HG03460 (cell line): ENCODE data around the gene CLCA1.

Source experiments
- ATAC-seq: cut with Tn5 transposase; IDR thresholded peaks from one replicate; pipeline ENCODE4 v1.9.1; 2021; ENCODE audit not compliant: unreplicated experiment

Gene CLCA1

DNA sequence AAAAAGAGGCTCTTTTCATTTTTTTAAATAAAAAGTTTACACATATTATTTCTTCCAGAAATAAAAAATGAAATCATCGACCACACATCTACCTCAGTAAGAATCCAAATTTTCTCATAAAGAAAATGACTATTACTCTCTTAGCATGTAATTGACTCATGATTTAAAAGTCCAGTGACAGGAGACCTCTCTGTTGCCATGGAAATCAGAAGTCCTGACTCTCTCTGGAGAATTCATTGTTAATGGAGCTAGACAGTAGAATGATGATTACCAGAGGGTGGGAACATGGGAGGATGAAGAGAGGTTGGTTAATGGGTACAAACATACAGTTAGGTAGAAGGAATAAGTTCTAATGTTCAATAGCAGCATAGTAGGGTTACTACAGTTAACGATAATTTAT is 73.1 kb downstream of the CLCA1 start:
- ATAC-seq = no peak

DNA sequence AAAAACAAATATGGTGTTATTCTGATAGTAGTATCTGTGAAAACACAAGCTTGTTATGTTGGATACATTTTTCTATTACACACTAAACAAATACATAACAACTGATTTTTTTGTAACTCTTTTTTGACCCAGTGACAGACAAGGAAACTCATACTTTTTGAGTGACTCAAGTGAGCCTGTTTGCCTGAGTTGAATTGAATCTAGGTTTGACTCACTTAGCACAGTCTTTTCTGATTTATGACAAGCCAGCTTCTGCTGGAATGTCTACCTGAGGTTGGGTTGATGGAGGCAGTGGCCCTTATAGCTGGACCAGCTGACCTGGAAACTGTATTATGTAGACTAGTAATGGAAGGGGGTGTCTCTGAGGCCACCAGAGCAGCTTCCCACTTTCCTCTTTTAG is 73.9 kb downstream of the CLCA1 start:
- ATAC-seq = no peak

DNA sequence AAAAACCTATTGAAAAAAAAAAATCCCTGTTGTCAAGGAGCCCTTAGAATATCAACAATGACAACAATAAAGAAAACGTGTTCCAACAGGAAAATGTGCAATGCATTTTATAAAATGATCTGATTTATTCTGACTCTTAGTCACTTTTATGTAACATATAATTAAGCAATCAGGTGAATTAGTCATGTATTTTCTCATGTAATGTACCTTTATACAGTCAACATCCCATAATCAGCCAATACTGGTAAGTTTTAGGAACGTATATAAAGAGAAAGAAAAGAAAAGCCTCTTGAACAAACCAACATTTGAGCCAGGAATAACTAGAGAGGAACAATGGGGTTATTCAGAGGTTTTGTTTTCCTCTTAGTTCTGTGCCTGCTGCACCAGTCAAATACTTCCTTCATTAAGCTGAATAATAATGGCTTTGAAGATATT is 78.1 kb downstream of the CLCA1 start, which contains the start of gene CLCA4:
Gene CLCA4, plus strand, starts transcription at position 292 of the 435 bp plus-strand sequence. Its CDS starts 42 bp downstream, at position 334.
- ATAC-seq = no peak

DNA sequence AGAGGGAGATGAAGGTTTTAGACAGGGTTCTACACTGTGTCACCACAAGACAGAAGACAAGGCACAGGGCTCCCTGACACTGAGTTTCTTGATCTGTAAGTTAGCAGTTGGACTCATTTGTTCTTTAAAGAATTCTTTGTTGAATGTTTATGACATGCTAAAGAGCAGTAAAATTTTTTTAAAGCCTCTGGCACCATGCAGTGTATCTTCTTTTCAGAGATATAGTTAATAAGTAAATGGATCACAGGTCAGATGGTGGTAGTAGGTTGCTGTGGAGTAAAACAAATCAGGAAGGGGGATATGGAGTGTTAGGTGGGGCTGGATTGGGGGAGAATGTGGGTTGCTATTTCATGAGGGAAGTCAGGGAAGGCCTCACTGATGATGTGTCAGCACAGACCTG is 80.1 kb downstream of the CLCA1 start:
- ATAC-seq = no peak
